Activated B cell treated with CpG ODN at 0.5 μM for 24 hours (primary cell): Measurements from ENCODE around the gene L3MBTL4. TPM values are rescaled to one million over a fixed set of nuclear protein-coding genes. Genes with fewer than 3 reads are reported as not detected.

Source experiments
- ATAC-seq: fragments of 200-7000 bp; cut with Tn5 transposase; one replicate; pipeline ENCODE4 v1.10.0; 2021; ENCODE audit warnings: low read depth, mild to moderate bottlenecking, moderate library complexity
- CTCF ChIA-PET: fragments of 350-600 bp; sonication (Branson Sonifier 250); formaldehyde crosslinking; loops from one replicate; lab custom pipeline; 2021; ENCODE audit warnings: antibody characterized with exemption; lab: Charles Lee
- POLR2A ChIA-PET: fragments of 350-600 bp; sonication (Branson Sonifier 250); formaldehyde crosslinking; loops from one replicate; lab custom pipeline; 2021; ENCODE audit warnings: antibody characterized with exemption; lab: Charles Lee
- DNase-seq: peaks from one replicate; pipeline ENCODE4 v3.0.0; 2022
- H3K27ac Mint-ChIP-seq: one replicate; pipeline ENCODE4 v1.8.0; 2020; ENCODE audit warnings: mixed read lengths
- H3K27me3 Mint-ChIP-seq: one replicate; pipeline ENCODE4 v1.8.0; 2021; ENCODE audit warnings: mixed read lengths
- H3K36me3 Mint-ChIP-seq: one replicate; pipeline ENCODE4 v1.8.0; 2021; ENCODE audit warnings: low read depth, mixed read lengths
- H3K4me1 Mint-ChIP-seq: one replicate; pipeline ENCODE4 v1.8.0; 2021; ENCODE audit warnings: mixed read lengths
- H3K4me3 Mint-ChIP-seq: one replicate; pipeline ENCODE4 v1.8.0; 2020; ENCODE audit warnings: mild to moderate bottlenecking, mixed read lengths
- H3K9me3 Mint-ChIP-seq: one replicate; pipeline ENCODE4 v1.8.0; 2020; ENCODE audit warnings: mixed read lengths
- CTCF ChIP-seq: fragments of 200-600 bp; IDR thresholded peaks from one replicate; pipeline ENCODE4 v1.8.0; 2022; ENCODE audit warnings: antibody characterized with exemption, mild to moderate bottlenecking
- intact Hi-C: fragments of 100-400 bp; cut with micrococcal nuclease; formaldehyde crosslinking; loops from one replicate; pipeline ENCODE4 v1.15.1; 2024
- total RNA-seq: library from RNA; stranded (reverse); gene quantifications from 2 replicates; pipeline ENCODE4 v1.2.3, GENCODE V29; 2022

L3MBTL4 gene
- total RNA-seq, 1 donor from 2014 or later: 12.3 TPM

- TF ChIP-seq CTCF: no peak
- ChIA-PET POLR2A (no interaction called here), CTCF (no interaction called here)
- Mint-ChIP-seq H3K36me3 (no peaks in the 10 kb centered on the region), H3K27me3 (no peaks in the 10 kb centered on the region), H3K9me3 (no peaks in the 10 kb centered on the region), H3K4me1 (no peaks in the 10 kb centered on the region), H3K27ac (no peak overlapping the region), H3K4me3 (no peak overlapping the region)
- no peak for ATAC-seq
- DNase-seq: no peak
- intact Hi-C loops: no loop called here
Observed at GRCh38 chr18:6103741-6104140, 311.0 kb downstream of the L3MBTL4 start.

GRCh38 chr18:6096730-6097129 is 318.0 kb downstream of the L3MBTL4 start:
- Mint-ChIP-seq H3K9me3 (no peaks in the 10 kb centered on the region), H3K27me3 (no peaks in the 10 kb centered on the region), H3K4me1 (no peaks in the 10 kb centered on the region), H3K36me3 (peaks cover 8% of the 10 kb centered on the region), H3K4me3 (no peak overlapping the region), H3K27ac (no peak overlapping the region)
- ChIA-PET POLR2A (no interaction called here), CTCF (no interaction called here)
- ATAC-seq (no peak), DNase-seq (no peak)
- intact Hi-C loops: no loop called here
- no peak for TF ChIP-seq CTCF

GRCh38 chr18:6088432-6088831 is 326.3 kb downstream of the L3MBTL4 start:
- POLR2A ChIA-PET: no interaction called here
- TF ChIP-seq CTCF: no peak
- no peak for DNase-seq
- H3K27me3 Mint-ChIP-seq: no peaks in the 10 kb centered on the region
- H3K36me3 Mint-ChIP-seq: peaks cover 13% of the 10 kb centered on the region
- no peak overlapping the region for H3K4me3 Mint-ChIP-seq
- H3K27ac Mint-ChIP-seq: no peak overlapping the region
- intact Hi-C loops: no loop called here
- no peak for ATAC-seq
- CTCF ChIA-PET: no interaction called here
- peaks cover 3% of the 10 kb centered on the region for H3K4me1 Mint-ChIP-seq
- no peaks in the 10 kb centered on the region for H3K9me3 Mint-ChIP-seq

- Mint-ChIP-seq H3K9me3 (no peaks in the 10 kb centered on the region), H3K27ac (no peak overlapping the region), H3K27me3 (no peaks in the 10 kb centered on the region), H3K4me3 (no peak overlapping the region), H3K4me1 (peaks cover 3% of the 10 kb centered on the region), H3K36me3 (peaks cover 6% of the 10 kb centered on the region)
- ChIA-PET CTCF (no interaction called here), POLR2A (no interaction called here)
- DNase-seq (no peak), ATAC-seq (no peak)
- intact Hi-C loops: no loop called here
- no peak for TF ChIP-seq CTCF
Observed at GRCh38 chr18:6086731-6087130, 328.0 kb downstream of the L3MBTL4 start.

GRCh38 chr18:6079406-6079805 is 335.3 kb downstream of the L3MBTL4 start:
- POLR2A ChIA-PET: no interaction called here
- intact Hi-C loops: no loop called here
- DNase-seq (no peak), ATAC-seq (no peak)
- Mint-ChIP-seq H3K9me3 (no peaks in the 10 kb centered on the region), H3K36me3 (no peaks in the 10 kb centered on the region), H3K27ac (no peak overlapping the region), H3K4me1 (no peaks in the 10 kb centered on the region), H3K27me3 (no peaks in the 10 kb centered on the region), H3K4me3 (no peak overlapping the region)
- TF ChIP-seq CTCF: no peak
- CTCF ChIA-PET: no interaction called here
